SK-N-SH (cell line): ENCODE results near the gene COP1. TPM values are rescaled to one million over a fixed set of nuclear protein-coding genes. Genes with fewer than 3 reads are reported as not detected.

Experiments used
- CTCF ChIA-PET: fragments of 300-600, 350-600 bp; formaldehyde crosslinking; extraction: SDS; loops from one replicate; lab custom pipeline; 2021; lab: Yijun Ruan, JAX
- POLR2A ChIA-PET: fragments of 350-600 bp; sonication (Branson Sonifier 250); formaldehyde crosslinking; extraction: SDS; loops from one replicate; lab custom pipeline; 2020; ENCODE audit warnings: antibody characterized with exemption, inconsistent platforms; lab: Yijun Ruan, JAX
- DNase-seq: peaks from one replicate; pipeline ENCODE4 v3.0.0; 2012
- H2AFZ ChIP-seq: fragments of 200-600 bp; sonication (generic); 2 replicates; pipeline ENCODE4 v1.8.1; 2016; ENCODE audit warnings: antibody characterized with exemption, mild to moderate bottlenecking, low read depth
- H3F3A ChIP-seq: fragments of 200-600 bp; sonication (generic); replicated peaks from 2 replicates; pipeline ENCODE3; 2016; ENCODE audit warnings: antibody characterized with exemption, mild to moderate bottlenecking; ENCODE audit not compliant: insufficient read depth
- H3K27ac ChIP-seq, 2 experiments: fragments of 200-500 bp in 1 of 2; fragments of 200-600 bp in 1 of 2; sonication (Bioruptor generic) in 1 of 2; sonication (generic), shearing (Covaris generic) in 1 of 2; 2 replicates each; pipeline versions ENCODE4 v1.5.1 to v1.6.1; 2014 to 2016; ENCODE audit warnings: low read depth in 2 of 2, inconsistent platforms in 1 of 2, low read length in 1 of 2, mild to moderate bottlenecking in 1 of 2, mixed read lengths in 1 of 2
- H3K27me3 ChIP-seq: fragments of 200-600 bp; sonication (generic), shearing (Covaris generic); 2 replicates; pipeline ENCODE4 v1.6.1; 2016; ENCODE audit warnings: mixed run types; ENCODE audit not compliant: insufficient read depth
- H3K36me3 ChIP-seq, 2 experiments: fragments of 200-500 bp in 1 of 2; fragments of 200-600 bp in 1 of 2; sonication (Bioruptor generic) in 1 of 2; sonication (generic) in 1 of 2; replicated peaks in 1 of 2; 2 replicates each; pipeline versions ENCODE3 to v1.5.1; 2014 to 2016; ENCODE audit warnings: low read length in 1 of 2, mild to moderate bottlenecking in 1 of 2; ENCODE audit not compliant: insufficient read depth in 2 of 2, control insufficient read depth in 1 of 2
- H3K4me1 ChIP-seq, 2 experiments: fragments of 200-500 bp in 1 of 2; fragments of 200-600 bp in 1 of 2; sonication (Bioruptor generic) in 1 of 2; sonication (generic), shearing (Covaris generic) in 1 of 2; 2 replicates each; pipeline versions ENCODE4 v1.5.1 to v1.6.1; 2014 to 2016; ENCODE audit warnings: low read depth in 1 of 2, low read length in 1 of 2, mixed run types in 1 of 2; ENCODE audit not compliant: insufficient read depth in 2 of 2, control insufficient read depth in 1 of 2
- H3K4me2 ChIP-seq: fragments of 200-600 bp; sonication (generic), shearing (Covaris generic); 2 replicates; pipeline ENCODE4 v1.6.1; 2017; ENCODE audit warnings: mixed run types
- H3K4me3 ChIP-seq, 2 experiments: fragments of 200-500 bp in 1 of 2; fragments of 200-600 bp in 1 of 2; sonication (Bioruptor generic) in 1 of 2; sonication (generic), shearing (Covaris generic) in 1 of 2; 2 replicates each; pipeline versions ENCODE4 v1.5.1 to v1.8.1; 2014 to 2016; ENCODE audit warnings: low read depth in 2 of 2, inconsistent platforms in 1 of 2, low read length in 1 of 2, mild to moderate bottlenecking in 1 of 2, mixed read lengths in 1 of 2, moderate library complexity in 1 of 2
- H3K79me2 ChIP-seq: fragments of 200-600 bp; sonication (generic); 2 replicates; pipeline ENCODE4 v1.8.1; 2017; ENCODE audit warnings: mild to moderate bottlenecking; ENCODE audit not compliant: insufficient read depth
- H3K9ac ChIP-seq: fragments of 200-600 bp; sonication (generic); 2 replicates; pipeline ENCODE4 v1.6.1; 2017; ENCODE audit warnings: mixed run types
- H3K9me2 ChIP-seq: fragments of 200-600 bp; sonication (generic); 2 replicates; pipeline ENCODE4 v1.6.1; 2017; ENCODE audit warnings: mixed run types
- H3K9me3 ChIP-seq: fragments of 200-600 bp; sonication (generic); 2 replicates; pipeline ENCODE4 v1.6.1; 2017; ENCODE audit warnings: mixed run types, mild to moderate bottlenecking, moderate library complexity
- H4K20me1 ChIP-seq: fragments of 200-600 bp; sonication (generic); 2 replicates; pipeline ENCODE4 v1.6.1; 2017; ENCODE audit warnings: mild to moderate bottlenecking, mixed run types; ENCODE audit not compliant: insufficient read depth
- EZH2phosphoT487 ChIP-seq: fragments of 200-600 bp; sonication (generic); IDR thresholded peaks from 2 replicates; pipeline ENCODE4 v1.6.1; 2017; ENCODE audit warnings: low read depth, mixed run types, mild to moderate bottlenecking, antibody characterized with exemption, moderate library complexity, borderline replicate concordance
- FOSL2 ChIP-seq: IDR thresholded peaks from 2 replicates; pipeline ENCODE4 v1.4.0; 2012; ENCODE audit warnings: low read depth, mild to moderate bottlenecking, moderate library complexity, borderline replicate concordance
- FOXJ3 ChIP-seq: sonication (generic); formaldehyde crosslinking; IDR thresholded peaks from 2 replicates; pipeline ENCODE4 v1.5.1; 2020; ENCODE audit warnings: mild to moderate bottlenecking, missing genetic modification reagents
- FOXM1 ChIP-seq: IDR thresholded peaks from 2 replicates; pipeline ENCODE4 v1.4.0; 2012; ENCODE audit warnings: low read depth, mild to moderate bottlenecking
- IRF3 ChIP-seq: fragments of 150-350 bp; IDR thresholded peaks from 2 replicates; pipeline ENCODE4 v1.6.1; 2016; ENCODE audit warnings: mild to moderate bottlenecking, low read depth, low read length
- JUND ChIP-seq: IDR thresholded peaks from 2 replicates; pipeline ENCODE4 v1.4.0; 2012
- MAX ChIP-seq: IDR thresholded peaks from 2 replicates; pipeline ENCODE4 v1.4.0; 2012; ENCODE audit warnings: low read depth
- MEF2A ChIP-seq: IDR thresholded peaks from 2 replicates; pipeline ENCODE4 v1.4.0; 2012; ENCODE audit warnings: low read depth, borderline replicate concordance
- NRF1 ChIP-seq: IDR thresholded peaks from 2 replicates; pipeline ENCODE4 v1.6.1; 2012; ENCODE audit warnings: low read depth, mild to moderate bottlenecking, low read length
- RCOR1 ChIP-seq: fragments of 150-350 bp; IDR thresholded peaks from 2 replicates; pipeline ENCODE4 v1.6.1; 2017; ENCODE audit warnings: antibody characterized with exemption, low read length
- REST ChIP-seq: IDR thresholded peaks from 2 replicates; pipeline ENCODE4 v1.6.1; 2012; ENCODE audit warnings: mild to moderate bottlenecking, low read depth, low read length, moderate library complexity
- SMC3 ChIP-seq: IDR thresholded peaks from 2 replicates; pipeline ENCODE4 v1.6.1; 2012; ENCODE audit warnings: low read depth, low read length, improper control_type of control experiment
- TAF1 ChIP-seq: IDR thresholded peaks from 2 replicates; pipeline ENCODE4 v1.6.1; 2012; ENCODE audit warnings: low read depth, mild to moderate bottlenecking, low read length, moderate library complexity, borderline replicate concordance
- TCF12 ChIP-seq: IDR thresholded peaks from 2 replicates; pipeline ENCODE4 v1.4.0; 2012
- TEAD4 ChIP-seq: IDR thresholded peaks from 2 replicates; pipeline ENCODE4 v1.4.0; 2012; ENCODE audit warnings: mild to moderate bottlenecking, borderline replicate concordance; ENCODE audit not compliant: insufficient read depth
- YY1 ChIP-seq: IDR thresholded peaks from 2 replicates; pipeline ENCODE4 v1.4.0; 2012; ENCODE audit warnings: low read depth, mild to moderate bottlenecking
- WGBS: methylation state at CpG from one replicate; pipeline ENCODE4 v1.1.6; 2017; ENCODE audit warnings: low lambda C conversion rate; 5-methylcytosine and 5-hydroxymethylcytosine counted together
- polyA plus RNA-seq, 3 experiments: library from polyadenylated mRNA; depleted of rRNA; stranded (reverse); fragments of >200 nt; gene quantifications; 2 replicates each; pipeline ENCODE4 v1.2.3, GENCODE V29; 2012

Gene COP1
- polyA plus RNA-seq, 1 of the 3 experiments (the other 2 are of a cell fraction), result 10.3 TPM

- Histone ChIP-seq H3K27ac (no peak overlapping the region), H3K27me3 (no peaks in the 10 kb centered on the region), H3K79me2 (no peaks in the 10 kb centered on the region), H3K4me3 (no peak overlapping the region), H3F3A (no peaks in the 10 kb centered on the region), H3K9me3 (no peaks in the 10 kb centered on the region), H3K9ac (no peak overlapping the region), H2AFZ (no peak overlapping the region), H3K36me3 (peaks cover 3 to 11% of the 10 kb centered on the region in 2 experiments), H4K20me1 (no peaks in the 10 kb centered on the region), H3K9me2 (no peaks in the 10 kb centered on the region), H3K4me2 (no peak overlapping the region), H3K4me1 (no peaks in the 10 kb centered on the region)
- DNase-seq, result no peak
- WGBS, result 72% methylated on average over 5 of the region's 8 CpGs
- POLR2A ChIA-PET, result no interaction called here
- CTCF ChIA-PET, result interaction anchor here (2.5 kb wide), 1 partner anchor 14 kb away, joined by 6 read pairs; no protein-coding TSS in a partner anchor
- TF ChIP-seq FOXJ3 (CRISPR knock-in tag), result no peak
- no peak for TF ChIP-seq EZH2phosphoT487
- no peak for TF ChIP-seq FOSL2
- TF ChIP-seq MEF2A, result no peak
- TF ChIP-seq JUND, result no peak
- TF ChIP-seq TCF12, result no peak
- no peak for TF ChIP-seq RCOR1
- no peak for TF ChIP-seq NRF1
- no peak for TF ChIP-seq FOXM1
- TF ChIP-seq YY1, result no peak
- no peak for TF ChIP-seq SMC3
- no peak for TF ChIP-seq TAF1
- TF ChIP-seq REST, result no peak
- TF ChIP-seq TEAD4, result no peak
- TF ChIP-seq MAX, result no peak
- TF ChIP-seq IRF3, result no peak
Measured at GRCh38 chr1:175902281-175902680, 304.8 kb downstream of the COP1 start.
